Kidney epithelial cell (primary cell): ENCODE results near the gene RITA1. TPM values are rescaled to one million over a fixed set of nuclear protein-coding genes. Genes with fewer than 3 reads are reported as not detected.
A peak's percentile ranks its signal among the peaks of the same experiment; 100 is the strongest.

Experiments
- DNase-seq: peaks from one replicate; pipeline ENCODE4 v3.0.0-alpha.2; 2010; ENCODE audit warnings: low read depth
- H3K27me3 ChIP-seq: 2 replicates; pipeline ENCODE4 v1.6.0; 2011; ENCODE audit warnings: low read length; ENCODE audit not compliant: control insufficient read depth, insufficient read depth
- H3K36me3 ChIP-seq: 2 replicates; pipeline ENCODE4 v1.5.1; 2011; ENCODE audit warnings: low read length; ENCODE audit not compliant: control insufficient read depth, insufficient read depth
- H3K4me3 ChIP-seq: 2 replicates; pipeline ENCODE4 v1.5.1; 2011; ENCODE audit warnings: low read depth, mild to moderate bottlenecking, control low read depth, low read length
- total RNA-seq: library from RNA; depleted of rRNA; stranded (reverse); fragments of >200 nt; gene quantifications from 2 replicates; pipeline ENCODE4 v1.2.3, GENCODE V29; 2015
- TF ChIP-seq, protein P1 (sequence below): IDR thresholded peaks from 2 replicates; pipeline ENCODE4 v1.5.1; 2011; ENCODE audit warnings: mild to moderate bottlenecking, moderate library complexity, low read length, control low read depth, inconsistent platforms; ENCODE audit not compliant: insufficient read depth, poor library complexity, severe bottlenecking

Gene RITA1
- total RNA-seq, 1 donor from 2014 or later: 33.6 TPM

DNA sequence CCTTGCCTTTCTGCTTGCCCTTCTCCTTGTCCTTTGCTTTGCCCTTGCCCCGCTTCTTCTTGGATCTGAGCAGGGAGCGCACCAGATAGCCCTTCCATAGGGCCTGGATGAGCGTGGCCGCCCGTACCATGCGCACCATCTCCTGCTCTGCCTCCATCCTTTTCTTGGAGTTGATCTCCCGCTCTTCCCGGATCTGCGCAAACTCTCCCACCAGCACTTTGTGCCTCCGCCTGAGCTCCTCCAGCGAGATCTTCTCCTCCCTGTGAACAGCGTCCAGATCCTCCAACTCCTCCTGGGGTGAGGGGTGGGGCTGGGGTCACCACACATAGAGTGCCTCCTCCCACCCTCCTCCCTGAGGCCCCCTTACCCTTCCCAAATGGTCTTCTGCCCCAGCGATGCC, 10.1 kb downstream of the RITA1 start:
- TF ChIP-seq, protein P1, sequence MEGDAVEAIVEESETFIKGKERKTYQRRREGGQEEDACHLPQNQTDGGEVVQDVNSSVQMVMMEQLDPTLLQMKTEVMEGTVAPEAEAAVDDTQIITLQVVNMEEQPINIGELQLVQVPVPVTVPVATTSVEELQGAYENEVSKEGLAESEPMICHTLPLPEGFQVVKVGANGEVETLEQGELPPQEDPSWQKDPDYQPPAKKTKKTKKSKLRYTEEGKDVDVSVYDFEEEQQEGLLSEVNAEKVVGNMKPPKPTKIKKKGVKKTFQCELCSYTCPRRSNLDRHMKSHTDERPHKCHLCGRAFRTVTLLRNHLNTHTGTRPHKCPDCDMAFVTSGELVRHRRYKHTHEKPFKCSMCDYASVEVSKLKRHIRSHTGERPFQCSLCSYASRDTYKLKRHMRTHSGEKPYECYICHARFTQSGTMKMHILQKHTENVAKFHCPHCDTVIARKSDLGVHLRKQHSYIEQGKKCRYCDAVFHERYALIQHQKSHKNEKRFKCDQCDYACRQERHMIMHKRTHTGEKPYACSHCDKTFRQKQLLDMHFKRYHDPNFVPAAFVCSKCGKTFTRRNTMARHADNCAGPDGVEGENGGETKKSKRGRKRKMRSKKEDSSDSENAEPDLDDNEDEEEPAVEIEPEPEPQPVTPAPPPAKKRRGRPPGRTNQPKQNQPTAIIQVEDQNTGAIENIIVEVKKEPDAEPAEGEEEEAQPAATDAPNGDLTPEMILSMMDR: no peak
- H3K4me3 ChIP-seq: no peak overlapping the region
- no peak for DNase-seq
- H3K27me3 ChIP-seq: no peaks in the 10 kb centered on the region
- no peaks in the 10 kb centered on the region for H3K36me3 ChIP-seq

GRCh38 chr12:113196582-113196981, 11.1 kb downstream of the RITA1 start:
- TF ChIP-seq, protein P1: no peak
- H3K27me3 ChIP-seq: no peaks in the 10 kb centered on the region

DNA sequence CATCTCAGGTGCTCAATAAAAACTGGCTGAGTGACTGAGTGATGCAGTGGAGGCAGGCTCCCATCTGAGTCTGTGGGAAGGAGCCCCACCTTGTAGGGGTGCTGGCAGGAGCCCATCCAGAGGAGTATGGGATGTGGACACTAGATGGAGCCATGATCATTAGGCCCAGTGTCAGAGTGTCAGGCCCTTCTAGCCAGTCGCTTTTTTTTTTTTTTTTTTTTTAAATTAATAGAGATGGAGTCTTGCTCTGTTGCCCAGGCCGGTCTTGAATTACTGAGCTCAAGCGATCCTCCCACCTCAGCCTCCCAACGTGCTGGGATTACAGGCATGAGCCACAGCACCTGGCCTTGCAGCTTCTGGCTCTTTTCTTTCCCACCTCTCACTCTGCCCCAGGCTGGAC, 11.5 kb downstream of the RITA1 start:
- Histone ChIP-seq H3K27me3 (no peaks in the 10 kb centered on the region), H3K4me3 (no peak overlapping the region), H3K36me3 (no peaks in the 10 kb centered on the region)
- TF ChIP-seq, protein P1: peak; percentile 79
- DNase-seq: no peak

More at GRCh38 chr12:113196582-113196981, 11.1 kb downstream of the RITA1 start:
- no peak for DNase-seq
- no peaks in the 10 kb centered on the region for H3K36me3 ChIP-seq
- H3K4me3 ChIP-seq: no peak overlapping the region

DNA sequence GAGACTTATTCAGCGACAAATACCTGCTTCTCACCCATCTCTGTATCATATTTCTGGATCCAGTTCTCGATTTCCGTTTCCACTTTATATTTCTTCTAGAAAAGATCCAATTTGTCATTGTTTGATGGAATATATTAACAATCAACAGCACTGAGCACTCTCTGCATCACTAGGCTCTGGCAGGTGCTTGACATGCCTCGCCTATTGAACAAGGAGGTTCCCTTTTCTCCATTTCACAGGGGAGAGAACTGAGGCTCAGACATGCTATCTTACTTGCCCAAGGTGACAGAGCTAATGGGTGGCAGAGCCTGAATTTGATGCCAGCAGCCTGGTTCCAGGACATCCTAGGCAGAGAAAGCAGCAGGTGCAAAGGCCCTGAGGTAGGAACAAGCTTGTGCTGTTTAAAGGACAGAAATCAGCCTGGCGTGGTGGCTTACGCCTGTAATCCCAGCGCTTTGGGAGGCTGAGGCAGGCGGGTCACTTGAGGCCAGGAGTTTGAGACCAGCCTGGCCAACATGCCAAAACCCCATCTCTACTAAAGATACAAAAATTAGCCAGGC, 12.1 kb downstream of the RITA1 start:
- no peaks in the 10 kb centered on the region for H3K27me3 ChIP-seq
- TF ChIP-seq, protein P1: no peak
- no peak overlapping the region for H3K4me3 ChIP-seq
- no peaks in the 10 kb centered on the region for H3K36me3 ChIP-seq
- DNase-seq: no peak

DNA sequence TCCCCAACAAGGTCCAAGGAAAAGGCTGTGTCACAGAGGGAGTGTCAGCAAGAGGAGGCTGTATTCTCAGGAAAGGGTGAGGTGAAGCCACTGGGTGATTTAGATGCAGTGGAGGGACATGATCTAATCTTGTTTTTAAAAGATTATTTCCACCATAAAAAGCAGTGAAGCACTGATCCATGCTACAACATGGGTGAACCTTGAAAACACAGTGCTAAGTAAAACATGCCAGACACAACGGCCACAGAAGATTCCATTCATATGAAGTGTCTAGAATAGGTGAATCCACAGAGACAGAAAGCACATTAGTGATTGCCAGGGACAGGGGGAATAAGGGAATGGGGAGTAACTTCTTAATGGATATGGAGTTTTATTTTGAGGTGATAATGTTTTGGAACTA, 12.8 kb downstream of the RITA1 start:
- TF ChIP-seq, protein P1: no peak
- DNase-seq: no peak
- Histone ChIP-seq H3K4me3 (no peak overlapping the region), H3K27me3 (no peaks in the 10 kb centered on the region), H3K36me3 (no peaks in the 10 kb centered on the region)
